NCI-H1930 (cell line): ENCODE results near the gene DPYSL3.

Experiments used
- DNase-seq, 2 experiments: peaks; one replicate each; lab custom pipeline; 2025; lab: John Stamatoyannopoulos, UW

The DPYSL3 gene

DNA sequence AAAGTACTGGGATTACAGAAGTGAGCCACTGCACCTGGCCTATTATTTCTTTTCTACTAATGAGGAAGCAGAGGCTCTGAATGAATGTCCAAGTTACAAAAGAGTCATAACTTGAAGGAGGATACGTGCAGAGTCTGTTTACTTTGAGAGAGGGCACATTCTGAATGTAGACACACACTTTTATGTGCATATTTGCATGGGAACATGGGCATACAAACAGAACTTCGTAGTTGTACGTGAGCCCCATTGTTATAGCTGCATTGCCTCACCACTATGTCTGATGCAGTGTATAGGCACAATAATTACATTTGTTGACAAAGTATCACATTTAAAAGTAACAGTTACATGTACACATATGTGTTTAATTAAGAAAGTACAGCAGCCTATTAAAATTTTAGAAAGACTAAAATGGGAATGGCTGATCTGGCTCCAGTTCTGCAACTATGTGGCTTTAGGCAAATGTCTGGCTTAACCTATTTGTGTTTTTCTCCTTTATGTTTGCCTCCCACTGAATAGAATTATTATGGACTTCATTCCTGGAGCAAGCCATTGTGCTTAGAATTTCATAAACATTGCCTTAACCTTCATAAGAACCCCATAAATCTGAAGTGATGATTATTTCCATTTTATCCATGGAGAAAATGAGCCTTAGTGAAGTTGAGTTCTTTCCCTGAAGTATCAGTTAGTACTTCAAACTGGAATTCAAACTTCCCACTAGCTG is 3.0 kb upstream of the DPYSL3 start:
- peak; percentile 77 to 85 for DNase-seq

- DNase-seq: no peak
These were observed 1.0 kb upstream of the DPYSL3 start for GRCh38 chr5:147510885-147511284.

GRCh38 chr5:147509041-147509709 is 693 bp downstream of the DPYSL3 start:
- DNase-seq: no peak

DNA sequence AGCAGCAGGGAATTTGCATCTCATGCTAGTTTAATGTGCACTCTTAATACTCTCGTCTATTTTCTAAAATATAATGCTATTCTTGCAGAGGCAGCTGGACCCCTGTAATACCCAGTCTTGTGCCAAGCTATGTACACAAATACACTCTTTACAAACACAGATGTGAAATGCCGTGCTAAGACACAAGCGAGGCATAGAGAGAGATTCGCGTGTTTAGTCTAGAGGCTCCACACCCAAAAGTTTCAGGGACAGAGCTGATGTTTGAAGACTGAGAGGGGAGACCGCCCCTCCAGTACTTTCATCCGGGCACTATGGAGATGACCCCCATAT is 1.2 kb downstream of the DPYSL3 start:
- no peak for DNase-seq

GRCh38 chr5:147507480-147508126 is 2.3 kb downstream of the DPYSL3 start:
- DNase-seq: no peak

- DNase-seq: no peak
These were observed 5.3 kb downstream of the DPYSL3 start for GRCh38 chr5:147504535-147504934.

GRCh38 chr5:147504011-147504410 is 5.9 kb downstream of the DPYSL3 start:
- DNase-seq: no peak

GRCh38 chr5:147490989-147491388 is 18.9 kb downstream of the DPYSL3 start:
- DNase-seq: no peak

- no peak for DNase-seq
These were observed 22.7 kb downstream of the DPYSL3 start for GRCh38 chr5:147487031-147487750.

DNA sequence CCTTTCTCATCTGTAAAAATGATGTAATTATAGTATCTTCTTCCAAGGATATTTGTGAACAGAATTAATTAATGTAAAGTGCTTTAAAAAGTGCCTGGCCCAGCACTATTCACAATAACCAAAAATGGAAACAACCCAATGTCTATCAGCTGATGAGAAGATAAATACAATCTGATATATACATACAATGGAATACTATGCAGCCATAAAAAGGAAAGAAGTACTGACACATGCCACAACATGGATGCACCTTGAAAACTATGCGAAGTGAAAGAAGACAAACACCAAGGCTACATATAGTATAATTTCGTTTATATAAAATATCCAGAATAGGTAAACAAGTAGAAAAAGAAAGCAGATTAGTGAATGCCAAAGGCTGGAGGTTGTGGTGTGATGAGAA is 24.1 kb downstream of the DPYSL3 start:
- no peak for DNase-seq

GRCh38 chr5:147485046-147485445 is 24.8 kb downstream of the DPYSL3 start:
- no peak for DNase-seq

GRCh38 chr5:147484708-147485020 is 25.2 kb downstream of the DPYSL3 start:
- no peak for DNase-seq

- DNase-seq: peak; percentile 46 to 59
These were observed 25.7 kb downstream of the DPYSL3 start for GRCh38 chr5:147483961-147484707.

GRCh38 chr5:147483188-147483790 is 26.6 kb downstream of the DPYSL3 start:
- DNase-seq: peak; percentile 75 to 78

DNA sequence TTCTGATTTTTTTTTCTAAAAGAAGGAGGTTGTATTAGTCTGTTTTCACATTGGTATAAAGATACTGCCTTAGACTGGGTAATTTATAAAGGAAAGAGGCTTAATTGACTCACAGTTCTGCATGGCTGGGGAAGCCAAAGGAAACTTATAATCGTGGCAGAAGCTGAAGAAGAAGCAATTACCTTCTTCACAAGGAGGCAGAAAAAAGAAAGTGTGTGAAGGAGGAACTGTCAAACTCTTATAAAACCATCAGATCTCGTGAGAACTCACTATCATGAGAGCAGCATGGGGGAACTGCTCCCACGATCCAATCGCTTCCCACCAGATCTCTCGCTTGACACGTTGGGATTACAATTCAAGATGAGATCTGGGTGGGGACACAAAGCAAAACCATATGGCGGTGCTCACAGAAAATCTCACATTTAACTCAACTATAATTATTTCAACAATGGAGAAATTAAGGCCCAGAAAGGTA is 27.1 kb downstream of the DPYSL3 start:
- peak in 1 of 2 experiments; percentile 68 for DNase-seq

GRCh38 chr5:147481874-147482705 is 27.8 kb downstream of the DPYSL3 start:
- DNase-seq: no peak

DNA sequence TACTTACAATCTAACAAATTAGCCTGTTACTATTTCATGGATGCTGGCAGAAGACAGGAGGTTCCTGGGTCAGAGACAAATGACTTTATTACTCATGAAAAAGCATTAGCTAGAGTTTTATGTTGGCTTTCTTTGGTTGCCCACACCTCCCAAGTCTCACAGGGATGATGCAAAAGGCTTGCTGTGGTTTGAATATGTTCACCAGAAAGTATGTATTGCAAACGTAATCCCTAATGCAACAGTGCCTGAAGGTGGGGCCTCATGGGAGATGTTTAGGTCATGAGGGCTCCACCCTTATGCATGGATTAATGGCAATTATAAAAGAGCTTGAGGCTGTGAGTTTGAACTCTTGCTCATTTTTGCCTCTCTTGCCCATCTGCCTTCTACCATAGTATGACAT is 28.5 kb downstream of the DPYSL3 start:
- DNase-seq: no peak

GRCh38 chr5:147479949-147480348 is 29.9 kb downstream of the DPYSL3 start:
- no peak for DNase-seq

DNA sequence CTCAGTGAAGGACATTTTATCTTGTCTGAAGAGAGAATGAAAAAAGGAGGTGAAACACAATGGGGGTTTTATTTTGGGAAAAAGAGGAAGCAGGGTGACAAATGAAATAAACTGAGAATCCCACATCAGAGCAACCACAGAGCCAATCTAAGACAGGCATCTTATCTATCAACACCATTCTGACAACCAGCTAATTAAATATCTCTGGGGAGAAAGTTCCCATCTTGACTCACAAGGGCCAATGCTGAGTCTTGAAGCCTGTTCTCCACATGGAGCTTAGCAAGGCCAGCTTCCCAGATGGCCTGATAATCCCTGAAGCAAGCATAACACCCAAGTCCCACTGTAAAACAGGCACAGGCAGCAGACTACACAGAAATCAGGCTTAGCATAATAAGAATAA is 30.4 kb downstream of the DPYSL3 start:
- DNase-seq: no peak

GRCh38 chr5:147474140-147474539 is 35.7 kb downstream of the DPYSL3 start:
- DNase-seq: peak; percentile 75 to 81
